Mesenchymal stem cell (in vitro differentiated cells and primary cell): Measurements from ENCODE around the gene UGCG.
"Not testable (repeated sequence)": the region's sequence is repeated elsewhere in the genome, so short reads cannot be mapped to it uniquely, and the experiment has no call there.

Source experiments
- DNase-seq: peaks from one replicate; pipeline ENCODE4 v3.0.0-alpha.2; 2013
- H2AFZ ChIP-seq: one replicate; pipeline ENCODE4 v1.6.1; 2013; ENCODE audit warnings: low read depth, mild to moderate bottlenecking, control low read depth, inconsistent platforms, low read length, moderate library complexity
- H2AK5ac ChIP-seq: 2 replicates; pipeline ENCODE4 v1.6.1; 2013; ENCODE audit warnings: low read length, moderate library complexity, mild to moderate bottlenecking, inconsistent platforms; ENCODE audit not compliant: severe bottlenecking
- H2BK120ac ChIP-seq: one replicate; pipeline ENCODE4 v1.6.1; 2013; ENCODE audit warnings: low read depth, mild to moderate bottlenecking, inconsistent platforms, low read length, moderate library complexity
- H2BK12ac ChIP-seq, 2 experiments: one replicate each; pipeline ENCODE4 v1.6.1; 2013; ENCODE audit warnings: inconsistent platforms in 2 of 2, low read length in 2 of 2, mild to moderate bottlenecking in 2 of 2, moderate library complexity in 2 of 2, control low read depth in 1 of 2
- H2BK15ac ChIP-seq: one replicate; pipeline ENCODE4 v1.6.1; 2013; ENCODE audit warnings: mild to moderate bottlenecking, low read depth, inconsistent platforms; ENCODE audit not compliant: poor library complexity, severe bottlenecking
- H2BK5ac ChIP-seq: 2 replicates; pipeline ENCODE4 v1.6.1; 2013; ENCODE audit warnings: low read depth, mild to moderate bottlenecking, low read length, control low read depth, inconsistent platforms; ENCODE audit not compliant: poor library complexity, severe bottlenecking
- H3K14ac ChIP-seq, 2 experiments: one replicate each; pipeline ENCODE4 v1.6.1; 2013; ENCODE audit warnings: inconsistent platforms in 2 of 2, low read length in 2 of 2, control low read depth in 1 of 2, mild to moderate bottlenecking in 1 of 2, moderate library complexity in 1 of 2
- H3K18ac ChIP-seq, 2 experiments: one replicate each; pipeline ENCODE4 v1.6.1; 2013; ENCODE audit warnings: inconsistent platforms in 2 of 2, low read length in 2 of 2, control low read depth in 1 of 2, low read depth in 1 of 2, mild to moderate bottlenecking in 1 of 2
- H3K23ac ChIP-seq, 2 experiments: one replicate each; pipeline ENCODE4 v1.6.1; 2013; ENCODE audit warnings: inconsistent platforms in 2 of 2, low read length in 2 of 2, mild to moderate bottlenecking in 2 of 2, moderate library complexity in 2 of 2, control low read depth in 1 of 2
- H3K27ac ChIP-seq: 2 replicates; pipeline ENCODE4 v1.5.1; 2013; ENCODE audit warnings: mild to moderate bottlenecking, moderate library complexity, low read length, control low read depth, inconsistent platforms; ENCODE audit not compliant: poor library complexity, severe bottlenecking
- H3K27me3 ChIP-seq, 2 experiments: 2 replicates each; pipeline versions ENCODE4 v1.6.1 to v1.7.0; 2013; ENCODE audit warnings: low read length in 2 of 2, mild to moderate bottlenecking in 2 of 2, moderate library complexity in 2 of 2, control low read depth in 1 of 2, inconsistent platforms in 1 of 2; ENCODE audit not compliant: control insufficient read depth in 1 of 2, insufficient read depth in 1 of 2
- H3K36me3 ChIP-seq, 2 experiments: 2 replicates each; pipeline versions ENCODE4 v1.6.1 to v1.7.0; 2013; ENCODE audit warnings: low read length in 2 of 2, control low read depth in 1 of 2, inconsistent platforms in 1 of 2, low read depth in 1 of 2, mild to moderate bottlenecking in 1 of 2; ENCODE audit not compliant: insufficient read depth in 2 of 2, control insufficient read depth in 1 of 2
- H3K4ac ChIP-seq, 2 experiments: one replicate each; pipeline ENCODE4 v1.6.1; 2013; ENCODE audit warnings: inconsistent platforms in 2 of 2, low read length in 2 of 2, mild to moderate bottlenecking in 2 of 2, moderate library complexity in 2 of 2, control low read depth in 1 of 2, low read depth in 1 of 2
- H3K4me1 ChIP-seq: 2 replicates; pipeline ENCODE4 v1.6.1; 2013; ENCODE audit warnings: low read depth, low read length, control low read depth; ENCODE audit not compliant: control insufficient read depth, insufficient read depth
- H3K4me2 ChIP-seq: 2 replicates; pipeline ENCODE4 v1.6.1; 2013; ENCODE audit warnings: low read length, mild to moderate bottlenecking, inconsistent platforms; ENCODE audit not compliant: poor library complexity, severe bottlenecking
- H3K4me3 ChIP-seq, 2 experiments: 2 replicates each; pipeline versions ENCODE4 v1.5.1 to v1.7.0; 2013; ENCODE audit warnings: low read length in 2 of 2, mild to moderate bottlenecking in 2 of 2, control low read depth in 1 of 2, low read depth in 1 of 2; ENCODE audit not compliant: insufficient read depth in 1 of 2
- H3K79me1 ChIP-seq: replicated peaks from 2 replicates; pipeline ENCODE4 v1.6.1; 2013; ENCODE audit warnings: mild to moderate bottlenecking, control low read depth, low read length, inconsistent platforms; ENCODE audit not compliant: poor library complexity, severe bottlenecking
- H3K9ac ChIP-seq: 2 replicates; pipeline ENCODE4 v1.7.0; 2013; ENCODE audit warnings: mild to moderate bottlenecking, low read length, moderate library complexity
- H3K9me3 ChIP-seq: 2 replicates; pipeline ENCODE4 v1.7.0; 2013; ENCODE audit warnings: mild to moderate bottlenecking, low read length; ENCODE audit not compliant: control insufficient read depth
- H4K8ac ChIP-seq: one replicate; pipeline ENCODE4 v1.6.1; 2013; ENCODE audit warnings: inconsistent platforms, mild to moderate bottlenecking, low read length, moderate library complexity
- H4K91ac ChIP-seq: one replicate; pipeline ENCODE4 v1.6.1; 2013; ENCODE audit warnings: mild to moderate bottlenecking, low read length, inconsistent platforms
- WGBS: methylation state at CpG from one replicate; pipeline ENCODE4 v1.1.7; 2013; ENCODE audit warnings: mixed read lengths; 5-methylcytosine and 5-hydroxymethylcytosine counted together

Gene UGCG

DNA sequence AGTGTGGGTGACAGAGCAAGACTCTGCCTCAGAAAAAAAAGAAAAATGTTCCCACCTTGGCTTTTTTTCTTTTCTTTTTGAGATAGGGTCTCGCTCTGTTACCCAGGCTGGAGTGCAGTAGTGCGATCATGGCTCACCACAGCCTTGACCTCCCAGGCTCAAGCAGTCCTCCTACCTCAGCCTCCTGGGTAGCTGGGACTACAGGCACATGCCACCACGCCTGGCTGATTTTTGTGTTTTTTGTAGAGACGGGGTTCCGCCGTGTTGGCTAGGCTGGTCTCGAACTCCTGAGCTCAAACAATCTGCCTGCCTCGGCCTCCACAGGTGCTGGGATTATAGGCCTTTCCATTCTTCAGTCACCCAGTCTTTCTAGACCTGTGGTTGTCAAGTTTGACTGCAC, 6.9 kb downstream of the UGCG start:
- H4K91ac ChIP-seq, H3K27me3 ChIP-seq, H3K79me1 ChIP-seq, H2BK15ac ChIP-seq, H3K9ac ChIP-seq, H3K4ac ChIP-seq, H2AFZ ChIP-seq, H3K14ac ChIP-seq, H3K36me3 ChIP-seq, DNase-seq, H3K23ac ChIP-seq, H2BK120ac ChIP-seq, H3K4me1 ChIP-seq, H3K9me3 ChIP-seq, H3K4me3 ChIP-seq, H4K8ac ChIP-seq, H3K18ac ChIP-seq, H2BK12ac ChIP-seq: not testable (repeated sequence)
- Histone ChIP-seq H2BK5ac (peak overlapping the region; percentile 63), H3K4me2 (peak overlapping the region; percentile 36), H2AK5ac (peak overlapping the region; percentile 82), H3K27ac (peak overlapping the region; percentile 93)
- 96% methylated on average over 8 of the region's 8 CpGs for WGBS

- Histone ChIP-seq H3K4me3 (no peak overlapping the region), H2BK5ac (no peak overlapping the region), H3K27me3 (no peaks in the 10 kb centered on the region), H4K91ac (no peak overlapping the region), H3K14ac (no peak overlapping the region), H3K9me3 (no peaks in the 10 kb centered on the region), H3K23ac (peak overlapping the region in 1 of 2 experiments; percentile 74), H3K36me3 (peaks cover 8 to 10% of the 10 kb centered on the region in 2 experiments), H4K8ac (no peak overlapping the region), H3K4me2 (peak overlapping the region; percentile 68), H3K9ac (no peak overlapping the region), H2BK120ac (no peak overlapping the region), H3K18ac (no peak overlapping the region), H2BK15ac (no peak overlapping the region), H3K79me1 (no peaks in the 10 kb centered on the region), H2AFZ (no peak overlapping the region), H3K4ac (no peak overlapping the region), H3K4me1 (peaks cover 8% of the 10 kb centered on the region), H2AK5ac (peak overlapping the region; percentile 82), H3K27ac (peak overlapping the region; percentile 93), H2BK12ac (no peak overlapping the region)
- DNase-seq, result no peak
- 83% methylated on average over 2 of the region's 2 CpGs for WGBS
Observed at GRCh38 chr9:111904026-111904425, 7.4 kb downstream of the UGCG start.

DNA sequence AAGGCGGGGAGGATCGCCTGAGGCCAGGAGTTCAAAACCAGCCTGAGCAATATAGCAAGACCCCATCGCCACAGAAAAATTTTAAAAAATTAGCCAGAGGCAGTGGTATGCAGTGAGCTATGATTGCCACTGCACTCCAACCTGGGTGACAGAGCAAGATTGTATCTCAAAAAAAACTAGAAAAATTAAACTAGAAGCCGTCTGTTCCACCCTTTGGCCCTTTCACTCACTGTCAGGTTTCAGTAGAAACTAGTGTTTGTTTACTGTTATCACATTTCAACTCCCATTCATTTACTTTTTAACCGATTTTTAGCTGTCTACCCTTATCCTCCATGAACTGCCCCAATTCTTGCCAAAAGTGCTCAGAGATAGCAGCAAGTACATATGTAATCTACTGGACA, 8.3 kb downstream of the UGCG start:
- Histone ChIP-seq H3K36me3 (peaks cover 8 to 10% of the 10 kb centered on the region in 2 experiments), H3K79me1 (no peaks in the 10 kb centered on the region), H2BK120ac (no peak overlapping the region), H3K27ac (peak overlapping the region; percentile 79), H2AFZ (no peak overlapping the region), H3K4ac (no peak overlapping the region), H3K9ac (no peak overlapping the region), H4K8ac (no peak overlapping the region), H2BK15ac (no peak overlapping the region), H3K4me1 (peaks cover 11% of the 10 kb centered on the region), H2BK5ac (no peak overlapping the region), H2BK12ac (no peak overlapping the region), H2AK5ac (no peak overlapping the region), H3K27me3 (no peaks in the 10 kb centered on the region), H4K91ac (no peak overlapping the region), H3K14ac (no peak overlapping the region), H3K9me3 (no peaks in the 10 kb centered on the region), H3K23ac (no peak overlapping the region), H3K4me3 (no peak overlapping the region), H3K4me2 (peak overlapping the region; percentile 35), H3K18ac (no peak overlapping the region)
- DNase-seq, result no peak
- whole genome bisulfite sequencing, result 93% methylated on average over 5 of the region's 5 CpGs

GRCh38 chr9:111907147-111907546, 10.5 kb downstream of the UGCG start:
- 94% methylated on average over 4 of the region's 5 CpGs for WGBS

More at GRCh38 chr9:111907147-111907546, 10.5 kb downstream of the UGCG start:
- Histone ChIP-seq H2AFZ (no peak overlapping the region), H3K9me3 (no peaks in the 10 kb centered on the region), H3K27ac (peak overlapping the region; percentile 77), H3K14ac (no peak overlapping the region), H3K18ac (no peak overlapping the region), H3K4me1 (peaks cover 16% of the 10 kb centered on the region), H4K8ac (no peak overlapping the region), H3K36me3 (peaks cover 8 to 13% of the 10 kb centered on the region in 2 experiments), H3K79me1 (no peaks in the 10 kb centered on the region), H2BK5ac (no peak overlapping the region), H3K23ac (no peak overlapping the region), H3K27me3 (no peaks in the 10 kb centered on the region), H2BK12ac (no peak overlapping the region), H3K4me2 (peak overlapping the region; percentile 4), H4K91ac (no peak overlapping the region), H2AK5ac (no peak overlapping the region), H3K4ac (no peak overlapping the region), H3K4me3 (no peak overlapping the region), H3K9ac (no peak overlapping the region), H2BK120ac (no peak overlapping the region), H2BK15ac (no peak overlapping the region)
- no peak for DNase-seq
